Superior temporal gyrus (tissue), 1 donor: ENCODE data around the gene C9orf85.
A peak's percentile ranks its signal among the peaks of the same experiment; 100 is the strongest.

Experiments used
- DNase-seq: peaks from one replicate; pipeline ENCODE4 v3.0.0-alpha.2; 2016; ENCODE audit errors: extremely low spot score

The C9orf85 gene

DNA sequence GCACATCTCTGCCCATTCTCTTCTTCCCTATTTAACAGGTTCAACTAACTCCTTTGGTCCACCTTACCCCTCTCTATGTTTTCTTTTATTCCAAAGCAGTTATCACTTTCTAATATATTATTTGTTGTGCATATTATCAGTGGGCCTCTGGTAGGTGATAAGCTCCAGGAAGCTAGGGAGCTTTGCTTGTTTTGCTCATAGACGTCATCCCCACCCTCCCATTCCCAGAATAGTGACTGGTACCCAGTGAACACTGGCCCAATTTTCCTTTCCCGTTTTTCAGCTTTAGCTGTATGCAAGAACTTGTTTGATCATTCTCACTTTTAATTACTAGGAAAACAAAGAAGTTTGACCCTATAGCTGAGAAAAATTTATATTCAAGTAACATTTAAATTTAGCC, 7.4 kb upstream of the C9orf85 start:
- DNase-seq = no peak

DNA sequence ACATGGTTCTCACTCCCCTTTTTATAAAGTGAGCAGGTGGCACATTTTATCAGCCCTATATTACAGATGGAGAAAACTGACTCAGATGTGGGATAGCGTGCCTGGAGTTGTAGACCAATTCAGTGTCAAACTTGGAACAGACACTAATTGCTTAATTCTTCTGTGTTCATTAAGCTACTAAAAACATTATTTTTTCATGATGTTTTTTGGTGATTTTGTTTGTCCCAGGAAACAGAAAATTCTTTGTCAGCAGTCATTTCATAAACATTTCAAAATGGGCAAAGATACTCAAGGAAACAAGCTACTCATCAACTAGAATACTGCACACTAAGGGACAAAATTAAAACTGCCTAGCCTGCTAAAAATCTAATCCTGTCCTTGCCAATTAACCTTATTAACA, 2.6 kb upstream of the C9orf85 start:
- peak; percentile 58 for DNase-seq

DNA sequence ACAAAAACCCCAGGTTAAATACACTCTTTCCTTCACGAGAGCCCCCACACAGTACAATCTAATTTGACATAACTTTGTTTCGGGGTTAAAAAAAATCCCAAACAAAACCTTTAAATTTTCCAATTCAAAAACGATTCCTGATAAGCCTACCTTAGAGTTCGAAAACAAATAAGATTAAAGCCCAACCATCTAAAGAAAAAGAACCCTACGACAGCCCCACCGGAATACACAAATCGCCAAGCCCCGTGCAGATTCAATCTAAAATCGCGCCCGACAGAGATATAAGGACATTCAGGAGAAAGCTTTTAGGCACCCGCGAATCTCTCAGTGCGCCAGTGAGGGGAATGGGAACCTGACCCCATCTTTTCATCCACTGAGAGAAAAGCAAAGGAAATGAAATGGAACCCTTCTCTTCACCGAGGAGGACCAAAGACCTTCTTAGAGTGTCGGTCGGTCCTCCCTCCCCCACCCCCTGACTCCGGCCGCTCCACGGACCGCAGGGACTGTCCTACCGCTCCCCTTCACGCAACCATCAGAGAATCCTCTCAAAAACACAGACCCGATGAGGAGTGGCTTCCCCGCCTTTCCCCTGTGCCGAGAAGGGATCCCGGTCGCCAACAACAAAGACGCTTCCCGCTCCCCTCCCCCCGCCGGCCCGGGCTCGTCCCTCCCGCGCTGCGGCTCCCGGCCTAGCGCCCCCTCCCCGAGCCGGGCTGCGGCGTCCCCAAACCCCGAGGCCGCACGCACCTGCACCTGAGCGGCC, 1.4 kb upstream of the C9orf85 start:
- DNase-seq = peak; percentile 67

DNA sequence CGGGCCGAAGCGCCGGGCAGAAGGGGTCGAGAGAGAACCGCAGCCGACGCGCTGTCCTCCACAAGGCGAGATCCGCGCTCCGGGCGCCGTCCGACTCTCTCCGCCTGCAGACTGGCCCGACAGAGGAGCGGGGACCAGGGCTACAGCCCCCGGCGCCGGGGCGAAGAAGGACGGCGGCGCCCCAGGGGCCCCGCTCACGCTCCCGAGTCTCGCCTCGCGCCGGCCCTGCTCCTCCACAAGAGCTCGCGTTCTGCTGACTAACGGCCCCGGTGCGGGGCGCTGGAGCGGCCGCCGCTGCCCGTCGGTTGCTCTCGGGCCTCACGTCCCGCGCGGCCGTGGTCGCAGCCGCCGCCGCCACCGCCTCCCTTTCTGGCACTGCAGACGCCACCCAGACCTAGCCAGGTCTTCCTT, 784 bp upstream of the C9orf85 start:
- no peak for DNase-seq

DNA sequence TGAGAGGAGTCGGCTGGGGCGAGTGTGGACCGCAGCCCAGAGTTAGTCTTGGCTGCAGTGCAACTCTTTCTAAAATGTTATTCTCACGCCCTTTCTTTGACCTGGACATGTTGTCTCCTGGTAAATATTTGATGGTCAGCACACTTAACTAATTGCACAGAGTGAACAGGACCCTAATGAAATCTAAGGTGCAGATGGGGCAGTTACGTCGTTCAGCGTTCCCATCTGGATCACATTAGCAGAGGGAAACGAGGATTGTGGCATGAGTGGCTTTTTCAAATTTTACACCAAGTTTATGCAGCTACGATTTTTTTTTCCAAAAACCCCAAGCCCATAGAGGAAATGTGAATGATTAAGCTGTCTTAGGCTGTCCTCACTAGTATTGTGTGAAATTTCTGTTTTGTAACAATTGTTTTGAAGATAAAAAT, 483 bp downstream of the C9orf85 start:
- DNase-seq = no peak

DNA sequence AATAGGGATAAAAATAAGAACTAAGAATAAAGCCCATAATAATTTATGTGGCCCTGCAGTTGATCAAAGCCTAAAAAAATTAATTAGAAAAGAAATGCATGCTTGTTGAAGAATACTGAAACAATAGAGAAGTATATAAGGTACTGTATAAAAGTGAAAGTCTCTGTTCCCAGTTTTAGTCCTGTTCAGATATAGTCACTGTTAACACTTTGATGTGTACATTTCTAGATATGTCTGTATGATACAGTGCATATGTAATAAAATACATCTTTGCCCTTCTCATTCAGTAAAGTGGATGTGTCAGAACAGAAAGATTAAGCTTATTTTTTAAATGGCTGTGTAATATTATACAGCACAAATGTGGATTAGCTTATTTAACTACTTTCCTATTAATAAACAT, 4.1 kb downstream of the C9orf85 start:
- DNase-seq = no peak

DNA sequence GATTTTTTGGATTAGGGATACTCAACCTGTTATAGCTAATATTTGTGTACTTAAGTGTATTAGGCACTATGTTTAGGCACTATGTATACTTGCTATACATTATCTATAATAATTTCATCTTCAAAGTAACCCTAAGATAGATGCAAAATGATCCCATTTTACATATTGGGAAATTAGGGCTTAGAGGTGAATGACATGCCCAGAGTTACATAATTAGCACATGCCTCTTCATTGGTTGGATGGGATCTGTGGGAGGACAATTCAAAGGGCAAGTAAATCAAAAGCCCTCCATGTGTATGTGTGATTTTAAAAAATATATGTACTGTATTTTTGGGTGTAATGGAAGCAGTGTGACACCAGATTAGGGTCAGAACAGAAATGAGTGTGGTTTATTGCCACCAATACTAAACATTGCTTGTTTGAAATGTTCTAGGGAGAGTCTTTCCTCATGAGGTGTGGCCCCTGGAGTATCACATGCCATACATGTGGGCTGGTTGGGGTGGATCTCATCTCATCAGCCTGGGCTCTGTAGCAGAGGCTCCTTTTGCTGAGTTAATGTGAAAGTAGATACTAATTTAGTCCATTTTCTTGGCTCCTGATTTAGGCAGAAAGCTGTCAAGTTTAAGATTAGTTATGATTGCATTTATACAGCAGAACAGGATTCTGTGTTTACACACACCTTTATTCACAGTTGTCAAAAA, 5.5 kb downstream of the C9orf85 start:
- DNase-seq = no peak

DNA sequence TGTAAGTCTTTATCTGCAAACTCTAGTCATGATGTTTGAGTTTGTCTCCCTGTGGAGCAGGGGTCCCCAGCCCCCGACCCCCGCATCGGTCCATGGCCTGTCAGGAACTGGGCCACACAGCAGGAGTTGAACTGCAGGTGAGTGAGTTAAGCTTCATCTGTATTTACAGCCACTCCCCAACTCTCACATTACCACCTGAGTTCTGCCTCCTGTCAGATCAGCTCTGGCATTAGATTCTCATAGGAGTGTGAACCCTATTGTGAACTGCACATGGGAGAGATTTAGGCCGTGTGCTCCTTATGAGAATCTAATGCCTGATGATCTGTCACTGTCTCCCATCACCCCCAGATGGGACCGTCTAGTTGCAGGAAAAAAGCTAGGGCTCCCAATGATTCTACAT, 7.0 kb downstream of the C9orf85 start:
- no peak for DNase-seq

DNA sequence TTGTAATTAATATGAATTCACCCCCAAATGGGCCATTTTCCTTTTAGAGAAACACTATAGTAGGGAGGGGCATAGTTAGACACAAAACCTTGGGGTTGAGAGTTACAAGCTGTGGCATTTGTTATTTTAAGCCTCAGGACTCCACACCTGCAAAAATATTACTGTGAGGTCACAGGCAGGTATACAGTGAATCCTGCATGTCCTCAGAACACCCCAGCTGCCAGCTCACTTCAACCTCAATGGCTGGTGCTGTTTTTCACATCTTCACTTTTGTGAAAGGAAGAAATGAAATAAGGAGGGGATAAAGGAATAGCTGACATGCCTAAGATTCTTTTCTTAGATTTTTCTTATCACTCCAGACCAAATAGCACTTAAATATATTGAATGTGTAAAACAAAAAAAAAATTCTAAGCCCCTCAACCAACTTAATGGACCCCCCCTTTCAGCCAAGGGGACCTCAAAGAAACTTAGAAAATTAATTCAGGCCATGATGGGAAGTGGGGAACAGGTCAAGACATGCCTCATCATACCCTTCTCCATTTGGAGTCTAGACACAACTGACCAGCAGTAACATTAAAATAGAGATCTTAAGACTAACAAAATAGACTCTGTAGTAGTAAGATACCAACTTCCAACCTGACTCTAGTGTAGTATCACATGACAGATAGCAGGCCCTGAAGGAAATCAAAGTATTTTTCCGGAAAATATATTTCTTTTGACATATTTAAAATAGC, 9.2 kb downstream of the C9orf85 start:
- no peak for DNase-seq

DNA sequence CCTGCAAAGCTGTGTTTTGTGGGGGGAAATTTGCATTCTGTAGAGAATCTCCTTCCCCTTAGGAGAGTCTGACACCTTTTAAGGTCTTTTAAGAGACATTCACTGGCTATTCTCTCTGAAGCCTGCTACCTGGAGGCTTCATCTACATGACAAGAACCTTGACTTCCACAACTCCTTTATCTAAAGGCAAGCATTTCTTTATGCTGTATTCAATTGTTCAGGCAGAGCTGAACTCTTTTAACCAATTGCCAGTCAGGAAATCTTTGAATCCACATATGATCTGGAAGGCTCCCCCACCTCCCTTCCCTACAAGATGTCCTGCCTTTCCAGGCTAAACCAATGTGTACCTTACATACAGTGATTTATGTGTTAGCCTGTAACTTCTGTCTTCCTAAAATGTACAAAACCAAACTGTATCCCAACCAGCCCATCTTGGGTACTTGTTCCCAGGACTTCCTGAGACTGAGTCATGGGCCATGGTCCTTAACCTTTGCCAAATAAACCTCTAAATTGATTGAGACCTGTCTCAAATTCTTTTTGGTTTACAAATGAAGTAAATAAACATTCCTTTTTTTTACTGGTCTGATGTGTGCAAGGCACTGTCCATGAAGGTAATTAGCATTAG, 9.9 kb downstream of the C9orf85 start:
- no peak for DNase-seq

DNA sequence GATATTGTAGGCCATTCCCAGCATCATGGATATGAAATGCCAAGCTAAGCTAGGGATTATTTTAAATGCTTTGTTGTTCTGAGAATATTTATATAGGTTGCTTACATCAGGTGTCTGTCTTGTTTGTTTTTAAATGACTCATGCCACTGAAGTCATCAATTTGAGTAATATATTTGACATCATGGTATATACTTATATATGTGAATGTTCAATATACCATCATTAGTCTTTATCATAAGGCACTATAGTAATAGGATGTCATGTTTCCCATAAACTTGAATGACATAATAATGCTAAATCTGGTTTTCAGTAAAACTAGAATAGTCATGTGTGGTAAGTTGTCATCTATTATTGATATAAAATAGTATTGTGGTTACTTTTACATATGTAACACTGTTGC, 13.1 kb downstream of the C9orf85 start:
- DNase-seq = no peak

DNA sequence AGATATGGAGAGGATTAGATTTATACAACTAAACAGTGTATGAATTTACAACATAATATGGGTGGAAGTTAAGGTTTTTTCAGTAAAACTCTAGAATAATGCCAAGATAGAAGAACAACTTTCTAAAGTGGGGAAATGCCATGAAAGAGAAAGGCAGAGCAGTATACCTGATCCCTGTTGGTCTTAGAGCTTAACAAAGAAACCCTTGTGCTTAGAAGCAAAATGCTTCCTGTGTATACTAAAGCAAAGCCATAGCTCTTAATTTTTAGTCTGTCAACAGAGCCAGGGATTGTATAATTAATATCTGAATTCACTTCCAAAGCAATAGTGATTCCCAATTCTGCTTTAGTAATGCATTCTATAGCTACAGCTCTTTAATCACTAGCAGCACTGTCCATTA, 14.4 kb downstream of the C9orf85 start:
- DNase-seq = no peak

DNA sequence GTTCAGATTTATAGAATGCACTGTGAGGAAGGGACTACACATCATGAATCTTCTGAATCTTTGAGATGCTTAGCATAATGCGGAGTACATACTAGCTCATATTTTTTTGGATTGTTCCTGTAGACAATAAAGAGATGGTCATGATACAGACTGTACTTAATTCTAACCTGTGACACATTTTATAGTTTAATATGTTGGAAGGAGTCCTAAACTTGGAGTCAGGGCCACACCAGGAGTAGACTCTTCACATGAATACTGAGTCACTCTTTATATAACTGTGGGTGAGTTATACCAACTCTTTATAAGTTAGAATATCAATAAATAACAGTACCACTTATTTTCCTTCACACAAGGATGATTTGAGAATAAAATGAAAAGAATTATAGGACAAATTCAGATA, 16.9 kb downstream of the C9orf85 start:
- no peak for DNase-seq

DNA sequence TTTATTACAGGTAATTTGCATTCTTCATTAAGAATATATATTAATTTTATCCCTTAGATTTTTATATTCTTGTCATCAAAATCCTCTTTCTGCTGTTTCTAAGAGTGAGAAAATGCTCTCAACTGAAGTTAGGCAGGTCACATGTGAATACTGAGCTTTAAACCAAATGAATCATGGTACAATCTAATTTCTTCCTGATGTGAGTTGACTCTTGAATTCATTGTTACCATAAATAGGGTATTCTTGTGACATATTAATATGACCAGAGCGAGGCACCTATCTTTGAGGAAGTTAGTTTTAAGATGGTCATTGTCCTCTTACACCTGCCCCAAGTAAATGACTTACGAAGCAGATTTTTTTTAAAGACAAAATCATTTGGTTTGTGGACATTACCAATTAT, 17.4 kb downstream of the C9orf85 start:
- no peak for DNase-seq

DNA sequence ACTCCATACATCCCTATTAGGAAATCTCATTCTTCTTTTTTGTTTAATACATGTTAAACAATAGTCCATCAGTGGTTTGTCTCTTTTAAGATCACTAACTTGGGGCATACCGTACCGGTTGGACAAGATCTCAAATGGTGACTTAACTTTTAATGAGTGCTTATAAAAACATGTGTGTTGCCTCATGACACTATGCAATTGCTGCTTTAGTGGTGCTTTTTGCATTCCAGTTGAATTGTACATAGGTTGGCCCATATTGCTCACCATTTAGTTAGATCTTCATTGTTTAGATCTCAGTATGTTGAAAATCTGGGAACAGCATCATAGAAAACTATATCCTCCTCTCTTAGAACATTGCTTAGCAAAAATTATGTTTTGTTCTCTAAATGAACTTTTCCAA, 17.8 kb downstream of the C9orf85 start:
- no peak for DNase-seq

DNA sequence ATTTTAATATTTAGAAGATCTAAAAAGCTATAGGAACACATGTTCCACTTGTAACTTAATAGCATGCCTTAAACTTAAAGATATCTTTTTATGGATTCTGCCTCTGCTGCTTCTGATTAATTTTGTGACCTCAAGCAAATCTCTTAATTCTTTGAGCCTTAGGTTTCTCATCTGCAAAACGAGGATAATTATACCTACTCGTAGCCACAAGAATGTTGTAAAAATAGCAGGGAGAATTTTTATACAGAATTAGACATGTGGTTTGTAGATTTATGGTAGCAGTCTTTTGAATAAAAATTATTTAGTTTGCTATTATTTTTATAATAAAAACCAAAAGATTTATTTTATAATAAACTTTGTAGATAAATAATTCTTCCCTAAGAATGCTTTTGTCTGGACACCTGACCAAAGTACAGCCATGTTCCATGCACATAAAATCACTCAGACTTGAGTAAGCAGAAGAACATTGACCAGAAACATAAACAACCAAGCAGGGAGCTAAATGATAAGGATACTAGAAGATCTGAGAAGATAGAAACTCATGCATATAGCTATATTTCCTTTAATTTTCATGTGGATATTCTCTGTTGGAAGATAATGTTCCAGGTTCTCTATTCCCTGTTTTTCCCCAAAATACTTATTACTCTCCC, 18.5 kb downstream of the C9orf85 start:
- DNase-seq = no peak

DNA sequence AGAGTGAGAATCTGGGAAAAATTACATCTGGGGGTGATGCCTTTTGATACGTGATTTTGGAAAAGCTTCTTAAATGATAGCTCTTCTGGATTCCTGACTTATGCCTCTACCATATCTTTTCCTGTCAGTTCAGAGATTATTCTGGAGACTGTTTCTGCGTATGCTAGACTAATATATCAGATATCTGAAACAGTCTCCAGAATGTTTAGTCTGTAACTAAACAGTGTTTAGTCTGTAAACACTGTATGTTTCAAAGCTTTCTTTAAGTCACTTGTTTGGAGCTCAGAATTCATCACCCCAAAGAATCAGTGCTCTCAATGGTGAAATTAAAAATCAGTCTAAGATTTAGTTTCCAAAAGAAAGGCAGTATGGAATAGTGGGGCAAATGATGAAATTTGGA, 19.7 kb downstream of the C9orf85 start:
- DNase-seq = no peak

DNA sequence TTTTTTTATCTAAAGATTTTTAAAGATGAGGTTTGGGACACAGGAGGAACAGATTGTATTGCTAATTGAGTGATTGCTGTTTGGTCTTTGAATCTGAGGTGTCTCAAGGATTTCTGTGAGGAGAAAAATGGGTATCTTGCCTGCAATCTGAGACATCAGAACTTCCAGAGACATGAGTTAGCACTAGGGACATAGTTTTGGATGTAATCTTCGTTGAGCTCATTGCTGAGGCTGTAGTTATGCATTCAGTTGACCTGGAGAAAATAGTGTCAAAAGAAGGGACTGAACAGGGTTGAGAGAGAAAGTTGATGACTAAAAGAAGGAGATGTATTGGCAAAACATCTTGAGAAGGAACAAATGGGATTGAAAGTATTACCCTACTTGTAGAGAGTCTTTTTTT, 24.6 kb downstream of the C9orf85 start:
- DNase-seq = no peak

DNA sequence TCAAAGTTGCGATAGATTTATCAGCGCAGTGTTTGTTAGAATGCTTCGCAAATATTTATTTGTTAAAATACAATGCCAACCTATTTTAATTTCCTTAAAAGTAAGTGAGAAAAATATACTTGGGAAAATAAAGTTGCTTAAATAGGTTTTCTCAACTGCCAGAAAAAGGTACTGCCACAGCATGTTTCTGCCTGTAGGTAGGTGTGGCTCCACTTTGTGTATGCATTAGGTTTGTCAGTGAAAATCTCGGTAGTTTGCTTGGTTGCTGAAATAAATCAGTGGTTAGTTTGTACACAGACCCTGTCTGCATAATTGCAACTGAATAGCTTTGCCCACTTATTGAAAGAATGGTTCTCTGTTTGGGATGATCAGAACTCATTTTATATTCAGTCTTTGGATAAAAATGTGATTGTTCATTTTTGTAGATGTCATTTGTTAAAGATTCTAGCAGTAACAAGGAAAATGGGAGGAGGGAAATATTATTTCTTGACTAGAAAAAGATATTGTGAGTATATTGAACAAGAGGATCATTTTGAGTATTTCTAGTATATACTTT, 25.7 kb downstream of the C9orf85 start:
- DNase-seq = peak; percentile 86

DNA sequence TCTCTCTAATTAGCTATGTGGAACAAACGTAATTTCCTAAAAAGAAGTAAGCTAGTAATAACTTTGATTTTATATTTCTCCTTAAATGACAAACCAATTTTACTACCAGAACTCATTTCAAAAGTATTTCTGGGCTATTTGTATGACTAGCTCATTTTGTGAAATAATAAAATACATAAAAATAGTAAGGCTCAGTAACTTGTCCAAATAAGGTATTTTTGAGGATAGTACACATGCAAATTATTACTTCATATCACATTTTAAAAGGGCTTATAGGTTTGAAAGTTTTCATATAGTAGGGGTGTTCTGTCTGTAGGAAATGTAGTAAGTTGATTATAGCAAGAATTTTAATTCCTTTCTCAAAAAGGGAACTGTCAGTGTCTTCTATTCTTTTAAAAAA, 26.5 kb downstream of the C9orf85 start:
- DNase-seq = peak; percentile 59

DNA sequence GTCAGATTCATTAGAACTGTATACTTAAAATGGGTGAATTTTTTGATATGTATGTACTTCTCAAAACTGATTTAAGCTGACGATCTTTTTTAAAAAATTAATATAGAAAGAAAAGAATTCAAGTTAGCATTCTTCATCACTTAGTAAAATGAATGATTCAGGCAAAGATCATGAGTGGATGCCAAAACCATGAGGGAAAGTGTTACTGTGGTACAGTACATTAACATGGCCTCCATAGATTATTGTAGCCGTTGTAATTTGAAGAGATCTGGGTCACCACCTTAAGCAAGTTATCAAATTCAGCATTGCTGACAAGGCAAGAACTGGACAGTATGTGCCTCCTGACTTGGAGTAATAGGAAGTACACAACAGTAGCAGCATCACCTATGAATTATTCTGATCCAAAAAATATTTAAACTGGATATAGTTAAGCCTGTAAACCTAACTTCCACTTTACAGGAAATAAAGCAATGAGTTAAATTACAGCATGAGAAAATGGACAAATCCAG, 29.7 kb downstream of the C9orf85 start:
- DNase-seq = no peak
